NCI-H524 (cell line): Measurements from ENCODE around the gene PFKM.

Experiments
- DNase-seq, 2 experiments: peaks; one replicate each; lab custom pipeline; 2025; lab: John Stamatoyannopoulos, UW

The PFKM gene

GRCh38 chr12:48119078-48119833 is at the start of gene PFKM:
PFKM (plus strand) TSS chr12:48119364; CDS start chr12:48122775, 3,411 bp downstream.
- DNase-seq = peak; percentile 93 to 95

GRCh38 chr12:48070033-48070432 is 49.1 kb upstream of the PFKM start:
- no peak for DNase-seq

- no peak for DNase-seq
These were observed 48.4 kb upstream of the PFKM start for GRCh38 chr12:48070731-48071130.

DNA sequence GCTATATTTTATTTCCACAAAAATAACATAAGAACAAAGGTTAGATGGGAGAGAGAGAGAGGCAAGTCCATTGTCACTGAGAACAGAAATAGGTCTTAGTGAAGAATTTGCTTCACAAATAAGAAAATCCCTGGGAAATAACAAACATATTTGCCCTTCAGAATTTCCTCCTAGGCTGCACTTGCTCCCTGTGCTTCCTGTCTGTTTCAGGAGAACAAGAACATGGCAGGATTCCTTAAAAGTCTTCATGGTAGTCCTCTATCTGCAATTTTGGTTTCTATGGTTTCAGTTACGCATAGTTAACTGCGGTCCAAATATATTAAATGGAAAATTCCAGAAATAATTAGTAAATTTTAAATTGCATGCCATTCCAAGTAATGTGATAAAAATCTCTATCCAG is 47.4 kb upstream of the PFKM start:
- DNase-seq = no peak

DNA sequence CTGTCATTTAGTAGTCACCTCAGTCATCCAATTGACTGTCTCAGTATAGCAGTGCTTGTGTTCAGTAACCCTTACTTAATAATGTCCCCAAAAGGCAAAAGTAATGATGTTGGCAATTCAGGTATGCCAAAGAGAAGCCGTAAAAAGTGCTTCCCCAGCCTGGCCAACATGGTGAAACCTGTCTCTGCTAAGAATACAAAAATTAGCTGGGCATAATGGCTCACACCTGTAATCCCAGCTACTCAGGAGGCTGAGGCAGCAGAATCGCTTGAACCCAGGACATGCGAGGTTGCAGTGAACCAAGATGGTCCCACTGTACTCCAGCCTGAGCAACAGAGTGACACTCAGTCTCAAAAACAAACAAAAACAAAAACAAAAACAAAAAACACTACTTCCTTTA is 46.9 kb upstream of the PFKM start:
- no peak for DNase-seq

DNA sequence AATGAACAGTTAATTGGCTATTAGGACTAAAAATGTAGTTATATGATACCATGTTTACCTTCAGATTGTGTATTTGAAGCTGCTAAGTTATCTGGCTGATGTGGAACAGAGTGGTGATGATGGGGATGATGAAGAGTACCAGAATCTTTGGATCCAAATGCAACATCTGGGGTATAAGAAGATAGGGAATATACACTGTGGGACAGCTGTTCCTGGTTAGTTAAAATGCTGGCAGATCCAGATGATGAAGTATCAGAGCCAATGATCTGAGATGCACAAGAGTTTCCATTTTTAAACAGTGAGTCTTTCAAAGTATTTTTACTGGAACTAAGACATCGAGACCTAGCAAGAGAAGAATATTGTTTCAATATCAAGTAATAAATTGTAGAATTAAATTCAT is 44.9 kb upstream of the PFKM start:
- DNase-seq = no peak

GRCh38 chr12:48075832-48076231 is 43.3 kb upstream of the PFKM start:
- no peak for DNase-seq

- no peak for DNase-seq
These were observed 42.1 kb upstream of the PFKM start for GRCh38 chr12:48077111-48077510.

GRCh38 chr12:48078901-48079300 is 40.3 kb upstream of the PFKM start:
- DNase-seq = no peak

- DNase-seq = no peak
These were observed 38.9 kb upstream of the PFKM start for GRCh38 chr12:48080285-48080684.

- DNase-seq = no peak
These were observed 38.3 kb upstream of the PFKM start for GRCh38 chr12:48080821-48081220.

DNA sequence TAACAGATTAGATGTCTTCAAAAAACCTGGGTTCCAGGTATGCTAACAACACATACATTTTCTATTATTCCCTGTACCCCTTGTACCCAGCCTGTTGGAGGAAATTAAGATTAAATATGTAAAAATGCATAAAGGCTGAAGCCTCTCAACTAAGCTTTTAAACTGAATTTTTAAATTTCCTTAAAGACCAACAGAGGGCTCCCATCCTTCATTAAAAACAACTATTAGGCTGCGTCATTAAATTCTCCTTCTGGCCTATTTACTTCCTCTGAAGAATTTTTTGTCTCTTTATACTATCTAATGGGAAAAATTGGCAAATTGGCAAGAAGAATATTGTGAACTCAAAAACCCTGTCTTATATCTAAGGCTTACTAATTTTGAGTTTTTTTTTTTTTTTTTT is 35.1 kb upstream of the PFKM start:
- DNase-seq = no peak

DNA sequence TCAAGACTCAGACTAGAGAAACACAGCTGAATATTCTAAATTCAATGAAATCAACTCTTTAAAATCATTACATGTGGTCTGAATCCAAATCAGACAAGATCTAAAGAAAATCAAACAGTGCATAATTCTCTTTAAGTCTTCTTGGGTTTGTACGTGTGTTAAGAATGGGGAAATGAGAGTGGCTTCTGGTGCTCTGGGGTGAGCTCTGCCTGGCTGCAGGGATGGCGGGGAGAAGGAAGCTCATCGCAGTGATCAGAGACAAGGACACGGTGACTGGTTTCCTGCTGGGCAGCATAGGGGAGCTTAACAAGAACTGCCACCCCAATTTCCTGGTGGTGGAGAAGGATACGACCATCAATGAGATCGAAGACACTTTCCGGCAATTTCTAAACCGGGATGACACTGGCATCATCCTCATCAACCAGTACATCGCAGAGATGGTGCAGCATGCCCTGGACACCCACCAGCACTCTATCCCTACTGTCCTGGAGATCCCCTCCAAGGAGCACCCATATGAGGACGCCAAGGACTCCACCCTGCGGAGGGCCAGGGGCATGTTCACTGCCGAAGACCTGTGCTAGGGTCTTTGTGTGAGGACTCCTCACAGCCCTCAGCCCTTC is 34.2 kb upstream of the PFKM start:
- no peak for DNase-seq

- DNase-seq = no peak
These were observed 32.8 kb upstream of the PFKM start for GRCh38 chr12:48086327-48086726.

DNA sequence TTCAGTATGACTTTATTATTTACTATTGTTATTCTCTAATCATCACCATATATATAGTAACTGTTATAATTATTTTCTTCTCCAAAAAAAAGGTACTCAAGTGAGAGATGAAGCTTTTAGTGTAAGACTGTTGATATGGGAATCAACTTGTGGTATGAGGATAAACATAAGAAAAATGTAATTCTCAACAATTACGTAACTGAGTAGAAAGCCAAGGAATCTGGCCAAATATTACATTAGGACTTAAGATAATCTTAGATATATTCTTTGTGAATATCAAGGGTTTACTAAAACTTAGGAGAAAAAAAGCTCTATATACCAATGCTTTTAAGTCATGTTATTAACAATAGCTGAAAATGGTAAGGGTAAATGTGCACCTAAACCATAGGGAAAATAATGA is 26.6 kb upstream of the PFKM start:
- no peak for DNase-seq

- DNase-seq = no peak
These were observed 14.6 kb upstream of the PFKM start for GRCh38 chr12:48104531-48104930.

DNA sequence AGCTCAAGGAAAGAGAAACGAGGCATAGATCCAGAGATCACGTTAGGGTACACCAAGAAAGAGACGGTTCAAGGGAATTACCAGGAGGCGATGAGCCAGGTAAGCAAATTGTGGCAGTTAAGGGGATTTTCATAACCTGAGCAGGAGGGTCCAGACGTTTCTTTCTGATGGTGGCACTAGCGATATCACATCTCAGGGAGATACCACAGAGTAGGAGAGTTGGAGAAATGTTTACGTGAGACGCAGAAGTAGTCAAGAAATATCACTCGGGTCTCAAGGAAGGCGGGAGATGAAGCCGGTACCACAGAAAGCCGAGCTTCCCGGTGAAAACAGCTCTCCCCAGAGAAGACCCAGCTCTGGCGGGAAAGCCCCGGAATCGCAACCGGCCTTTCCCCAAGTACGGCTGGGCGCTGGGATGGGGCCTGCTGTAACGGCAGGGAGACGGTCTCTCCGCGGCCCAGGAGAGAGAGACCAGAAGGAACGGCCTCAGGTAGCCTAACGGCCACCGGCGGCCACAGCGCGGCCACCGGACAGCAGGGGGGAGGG is 13.8 kb upstream of the PFKM start:
- peak in 1 of 2 experiments; percentile 8 for DNase-seq

DNA sequence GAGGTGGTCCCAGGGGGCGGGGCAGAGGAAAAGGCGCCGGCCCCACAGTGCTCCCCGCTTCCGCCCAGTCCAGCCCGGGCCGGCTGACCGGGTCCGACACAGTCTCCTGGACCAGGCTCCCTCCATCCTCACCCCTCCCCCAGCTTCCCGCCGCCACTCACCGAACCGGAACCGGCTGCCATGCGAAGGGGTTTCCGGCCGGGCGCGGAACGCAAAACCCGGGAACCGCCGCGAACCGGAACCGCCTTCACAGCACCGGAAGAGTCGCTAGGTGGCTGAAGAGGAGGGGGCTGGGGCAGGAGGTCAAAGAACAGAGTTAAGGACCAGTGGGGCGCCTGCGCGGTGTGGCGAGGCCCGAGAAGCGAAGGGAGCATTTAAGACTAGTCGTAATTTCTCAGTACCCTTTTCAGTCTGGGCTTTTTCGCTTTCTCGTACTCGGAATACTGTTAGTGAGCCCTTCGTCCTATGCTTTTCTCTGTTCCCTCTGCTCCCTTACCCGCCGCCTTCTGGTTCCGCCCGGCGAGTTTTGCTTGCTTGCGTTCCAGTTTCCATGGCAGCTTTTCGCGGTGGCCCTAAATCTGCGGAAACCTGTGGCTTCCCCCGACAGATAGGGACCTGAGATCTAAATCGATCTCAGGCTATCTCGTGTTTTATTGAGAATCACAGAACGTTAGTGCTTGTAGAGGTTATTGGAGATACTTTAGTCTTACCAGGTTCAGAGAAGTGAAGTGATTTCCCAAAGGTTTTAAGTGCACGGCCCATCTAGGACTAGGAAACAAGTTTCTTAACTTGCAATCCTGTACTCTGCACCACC is 13.1 kb upstream of the PFKM start, which contains the start of gene SENP1:
Gene SENP1 (minus strand): TSS at position 213 of the 814 bp plus-strand sequence. CDS start 4,607 bp downstream, outside the sequence.
- peak; percentile 70 to 88 for DNase-seq

GRCh38 chr12:48106681-48107613 is 12.2 kb upstream of the PFKM start:
- DNase-seq = no peak

GRCh38 chr12:48109424-48109823 is 9.7 kb upstream of the PFKM start:
- no peak for DNase-seq

DNA sequence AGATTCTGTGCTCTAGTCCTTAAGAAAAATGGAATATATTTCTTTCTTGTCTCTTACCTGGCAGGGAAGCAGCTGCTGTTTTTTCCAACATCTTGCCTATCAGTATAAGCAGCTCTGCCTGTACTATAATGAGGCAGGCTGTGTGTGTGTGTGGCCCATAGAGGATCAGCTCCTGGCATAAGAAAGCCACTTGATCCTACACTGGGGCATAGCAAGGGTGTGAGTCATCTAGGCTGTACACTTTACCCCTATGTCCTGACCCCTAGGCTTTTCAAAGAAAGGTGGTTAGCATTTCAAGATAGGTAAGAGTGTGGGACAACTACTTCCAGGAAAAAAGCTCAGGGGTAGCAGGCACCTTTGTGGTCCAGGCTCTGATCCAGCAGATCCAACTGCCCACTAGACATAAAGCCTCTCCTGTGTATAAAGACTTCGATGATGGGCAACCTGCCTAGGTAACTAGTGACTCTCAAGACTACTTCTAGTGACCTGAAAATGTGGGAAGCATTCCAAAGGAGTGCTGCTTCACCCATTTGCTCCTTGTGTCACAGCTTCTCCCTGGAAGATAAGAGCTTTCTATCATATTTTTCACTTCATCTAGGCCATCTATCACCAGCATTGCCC is 8.4 kb upstream of the PFKM start:
- DNase-seq = no peak
